Natural killer cell (primary cell): ENCODE data around the gene PGM3. TPM values are rescaled to one million over a fixed set of nuclear protein-coding genes. Genes with fewer than 3 reads are reported as not detected.
A peak's percentile ranks its signal among the peaks of the same experiment; 100 is the strongest.

ENCODE experiments used
- ATAC-seq, 3 donors: fragments of 150-1000 bp in 2 of 3; fragments of 200-7000 bp in 1 of 3; cut with Tn5 transposase; 1 replicate in 1 of 3; 2 replicates in 2 of 3; pipeline ENCODE4 v1.10.0; 2021; ENCODE audit warnings: mild to moderate bottlenecking in 2 of 3, moderate library complexity in 2 of 3
- DNase-seq, 2 donors: peaks; one replicate each; pipeline versions ENCODE4 v3.0.0 to v3.0.0-alpha.2; 2013 to 2021; ENCODE audit warnings: mixed read lengths in 1 of 2
- H3K27ac ChIP-seq: one replicate; pipeline ENCODE4 v1.5.1; 2013; ENCODE audit warnings: mild to moderate bottlenecking, low read length
- H3K27me3 ChIP-seq: one replicate; pipeline ENCODE4 v1.6.1; 2013; ENCODE audit warnings: low read length; ENCODE audit not compliant: control insufficient read depth, insufficient read depth
- H3K36me3 ChIP-seq: one replicate; pipeline ENCODE4 v1.6.1; 2013; ENCODE audit warnings: low read length; ENCODE audit not compliant: control insufficient read depth, insufficient read depth
- H3K4me1 ChIP-seq: one replicate; pipeline ENCODE4 v1.6.1; 2013; ENCODE audit warnings: low read length; ENCODE audit not compliant: control insufficient read depth, insufficient read depth
- H3K4me3 ChIP-seq: one replicate; pipeline ENCODE4 v1.5.1; 2013; ENCODE audit warnings: low read length
- H3K9me3 ChIP-seq: one replicate; pipeline ENCODE4 v1.6.1; 2013; ENCODE audit warnings: low read length; ENCODE audit not compliant: control insufficient read depth, insufficient read depth
- H3K27ac Mint-ChIP-seq, 2 donors: one replicate each; pipeline ENCODE4 v1.8.0; 2022; ENCODE audit warnings: mild to moderate bottlenecking in 2 of 2, mixed read lengths in 2 of 2, moderate library complexity in 1 of 2
- H3K27me3 Mint-ChIP-seq, 2 donors: one replicate each; pipeline ENCODE4 v1.8.0; 2022; ENCODE audit warnings: low read depth in 2 of 2, mixed read lengths in 2 of 2
- H3K36me3 Mint-ChIP-seq: one replicate; pipeline ENCODE4 v1.8.0; 2022; ENCODE audit warnings: mixed read lengths
- H3K4me1 Mint-ChIP-seq, 2 donors: one replicate each; pipeline ENCODE4 v1.8.0; 2022; ENCODE audit warnings: mixed read lengths in 2 of 2
- H3K4me3 Mint-ChIP-seq: one replicate; pipeline ENCODE4 v1.8.0; 2022; ENCODE audit warnings: mild to moderate bottlenecking, moderate library complexity, mixed read lengths
- H3K9me3 Mint-ChIP-seq, 2 donors: one replicate each; pipeline ENCODE4 v1.8.0; 2022; ENCODE audit warnings: mixed read lengths in 2 of 2
- WGBS: methylation state at CpG from one replicate; pipeline ENCODE4 v1.1.7; 2013; ENCODE audit warnings: missing lambda C conversion rate; ENCODE audit not compliant: insufficient coverage; 5-methylcytosine and 5-hydroxymethylcytosine counted together
- intact Hi-C: fragments of 100-400 bp; cut with micrococcal nuclease; formaldehyde crosslinking; loops from one replicate; pipeline ENCODE4 v1.14.2; 2022
- total RNA-seq, 4 donors: library from RNA; stranded (reverse); fragments of 120-200 nt in 1 of 4; gene quantifications; one replicate each; pipeline versions ENCODE4 v1.2.3 to v1.2.4, GENCODE V29; 2013 to 2022
- TF ChIP-seq, protein P1 (sequence below): fragments of 200-600 bp; IDR thresholded peaks from one replicate; pipeline ENCODE4 v1.8.0; 2022; ENCODE audit warnings: antibody characterized with exemption

Gene PGM3
- total RNA-seq, 3 donors from 2014 or later (not counting 1 experiment from before 2014, with no cell fraction given), result 16.6 to 26.4 (median 17.2) TPM

DNA sequence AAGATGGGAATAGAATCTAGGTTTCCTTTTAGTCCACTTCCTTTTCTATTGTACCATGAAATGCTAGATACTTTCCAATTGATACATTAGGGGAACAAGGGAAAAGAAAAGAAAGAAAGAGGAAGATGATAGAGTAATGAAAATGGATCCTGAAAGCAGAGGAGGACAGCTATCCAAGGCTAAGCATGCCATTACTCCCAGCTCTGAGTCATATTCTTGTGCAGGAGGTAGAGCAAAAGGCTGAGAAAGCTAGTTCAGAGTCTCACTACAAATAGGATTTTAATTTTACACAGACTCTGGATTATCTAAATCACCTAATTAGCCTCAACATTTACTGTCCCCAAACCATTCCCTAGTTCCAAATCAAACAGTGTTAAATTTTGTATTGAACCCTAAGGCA is 23.7 kb upstream of the PGM3 start:
- H3K4me1 Mint-ChIP-seq, result peaks cover 0 to 4% of the 10 kb centered on the region in 2 donors
- Histone ChIP-seq H3K4me1 (no peaks in the 10 kb centered on the region), H3K27me3 (no peaks in the 10 kb centered on the region), H3K4me3 (no peak overlapping the region), H3K27ac (no peak overlapping the region), H3K36me3 (no peaks in the 10 kb centered on the region), H3K9me3 (no peaks in the 10 kb centered on the region)
- DNase-seq (no peak), ATAC-seq (no peak)
- H3K36me3 Mint-ChIP-seq, result no peaks in the 10 kb centered on the region
- H3K4me3 Mint-ChIP-seq, result no peak overlapping the region
- H3K9me3 Mint-ChIP-seq, result no peaks in the 10 kb centered on the region
- H3K27ac Mint-ChIP-seq, result no peak overlapping the region
- TF ChIP-seq, protein P1, sequence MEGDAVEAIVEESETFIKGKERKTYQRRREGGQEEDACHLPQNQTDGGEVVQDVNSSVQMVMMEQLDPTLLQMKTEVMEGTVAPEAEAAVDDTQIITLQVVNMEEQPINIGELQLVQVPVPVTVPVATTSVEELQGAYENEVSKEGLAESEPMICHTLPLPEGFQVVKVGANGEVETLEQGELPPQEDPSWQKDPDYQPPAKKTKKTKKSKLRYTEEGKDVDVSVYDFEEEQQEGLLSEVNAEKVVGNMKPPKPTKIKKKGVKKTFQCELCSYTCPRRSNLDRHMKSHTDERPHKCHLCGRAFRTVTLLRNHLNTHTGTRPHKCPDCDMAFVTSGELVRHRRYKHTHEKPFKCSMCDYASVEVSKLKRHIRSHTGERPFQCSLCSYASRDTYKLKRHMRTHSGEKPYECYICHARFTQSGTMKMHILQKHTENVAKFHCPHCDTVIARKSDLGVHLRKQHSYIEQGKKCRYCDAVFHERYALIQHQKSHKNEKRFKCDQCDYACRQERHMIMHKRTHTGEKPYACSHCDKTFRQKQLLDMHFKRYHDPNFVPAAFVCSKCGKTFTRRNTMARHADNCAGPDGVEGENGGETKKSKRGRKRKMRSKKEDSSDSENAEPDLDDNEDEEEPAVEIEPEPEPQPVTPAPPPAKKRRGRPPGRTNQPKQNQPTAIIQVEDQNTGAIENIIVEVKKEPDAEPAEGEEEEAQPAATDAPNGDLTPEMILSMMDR, result no peak
- peaks cover 15 to 19% of the 10 kb centered on the region in 2 donors for H3K27me3 Mint-ChIP-seq
- intact Hi-C loops, result loop anchor here (5.0 kb wide), 1 partner anchor 150 kb away; the partner anchor contains the start of genes DOP1A and UBE3D

DNA sequence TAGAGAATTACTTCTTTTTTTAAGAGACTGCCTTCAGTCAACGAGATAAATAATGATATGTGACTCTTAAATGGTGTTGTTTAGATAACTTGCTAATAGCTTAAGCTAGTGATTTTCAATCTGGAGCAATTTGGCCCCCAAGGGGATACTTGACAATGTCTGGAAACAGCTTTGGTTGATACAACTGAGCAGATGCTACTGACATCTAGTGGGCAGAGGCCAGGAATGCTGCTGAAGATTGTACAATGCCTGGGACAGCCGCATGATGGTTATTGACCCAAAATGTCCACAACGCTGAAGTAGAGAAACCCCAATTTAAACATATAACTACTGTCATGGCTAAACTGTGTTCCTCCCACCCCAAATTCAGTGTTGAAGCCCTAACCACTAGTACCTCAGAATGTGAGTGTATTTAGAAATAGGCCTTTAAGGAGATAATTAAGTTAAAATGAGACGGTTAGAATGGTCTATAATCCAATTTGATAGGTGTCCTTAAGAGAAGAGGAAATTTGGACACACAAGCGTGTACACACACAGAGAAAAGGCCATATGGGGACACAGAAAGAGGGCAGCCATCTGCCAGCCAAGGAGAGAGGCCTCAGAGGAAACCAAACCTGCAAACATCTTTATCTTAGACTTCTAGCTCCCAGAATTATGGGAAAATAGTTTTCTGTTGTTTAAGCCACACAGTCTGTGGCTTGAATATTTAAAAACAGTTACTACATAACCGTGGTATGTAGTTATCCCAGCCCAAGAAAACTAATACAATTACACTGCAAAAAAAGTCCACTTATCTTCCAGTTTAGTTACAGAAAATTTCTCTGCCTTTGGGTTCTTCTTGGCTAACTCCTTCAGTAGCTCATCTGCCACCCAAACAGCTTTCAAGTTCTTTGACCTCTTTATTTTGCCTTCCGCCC is 22.3 kb upstream of the PGM3 start:
- no peaks in the 10 kb centered on the region for H3K36me3 Mint-ChIP-seq
- H3K27ac ChIP-seq, result no peak overlapping the region
- ATAC-seq, result peak; percentile 86 to 97 (median 96)
- H3K9me3 ChIP-seq, result no peaks in the 10 kb centered on the region
- WGBS, result 35% methylated on average over 6 of the region's 7 CpGs
- no peaks in the 10 kb centered on the region for H3K27me3 ChIP-seq
- H3K4me1 Mint-ChIP-seq, result peaks cover 0 to 4% of the 10 kb centered on the region in 2 donors
- H3K4me1 ChIP-seq, result no peaks in the 10 kb centered on the region
- no peak overlapping the region for H3K4me3 ChIP-seq
- DNase-seq, result peak in 1 of 2 donors; percentile 75
- no peak overlapping the region for H3K27ac Mint-ChIP-seq
- TF ChIP-seq, protein P1, result peak; percentile 62
- no peak overlapping the region for H3K4me3 Mint-ChIP-seq
- H3K27me3 Mint-ChIP-seq, result peaks cover 15 to 16% of the 10 kb centered on the region in 2 donors
- no peaks in the 10 kb centered on the region for H3K36me3 ChIP-seq
- no peaks in the 10 kb centered on the region for H3K9me3 Mint-ChIP-seq
- intact Hi-C loops, result loop anchor here (5.0 kb wide), 1 partner anchor 148 kb away; the partner anchor contains the start of genes DOP1A and UBE3D

DNA sequence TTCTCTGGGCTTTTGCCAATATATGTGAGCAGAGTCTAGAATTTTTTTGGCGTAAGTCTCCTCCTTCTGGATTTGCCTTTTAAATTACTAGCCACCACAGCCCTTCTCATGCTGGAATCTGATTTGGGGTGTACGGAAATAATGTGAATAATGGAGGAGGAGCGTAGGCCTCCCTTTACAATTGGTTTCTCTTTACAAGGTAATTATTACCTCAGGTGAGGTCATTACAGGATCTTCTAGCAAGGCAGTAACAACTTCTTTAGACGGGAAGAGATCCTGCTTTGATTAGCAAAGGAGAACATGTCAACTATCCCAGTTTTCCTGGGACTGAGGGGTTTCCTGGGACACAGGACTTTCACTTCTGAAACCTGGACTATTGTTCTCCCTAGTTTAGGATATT is 9.0 kb upstream of the PGM3 start:
- Mint-ChIP-seq H3K36me3 (no peaks in the 10 kb centered on the region), H3K9me3 (no peaks in the 10 kb centered on the region)
- no peaks in the 10 kb centered on the region for H3K4me1 ChIP-seq

More for the DNA sequence above, 9.0 kb upstream of the PGM3 start:
- ATAC-seq, result no peak
- Histone ChIP-seq H3K4me3 (no peak overlapping the region), H3K9me3 (no peaks in the 10 kb centered on the region), H3K27ac (no peak overlapping the region), H3K27me3 (no peaks in the 10 kb centered on the region), H3K36me3 (no peaks in the 10 kb centered on the region)
- DNase-seq, result no peak
- WGBS, result 95% methylated on average over 2 of the region's 4 CpGs
- Mint-ChIP-seq H3K27ac (no peak overlapping the region), H3K4me3 (no peak overlapping the region), H3K4me1 (no peaks in the 10 kb centered on the region), H3K27me3 (peaks cover 5 to 7% of the 10 kb centered on the region in 2 donors)
- intact Hi-C loops, result no loop called here
- TF ChIP-seq, protein P1, result no peak
